ENCODE data around the gene ZDHHC14. TPM values are rescaled to one million over a fixed set of nuclear protein-coding genes. Genes with fewer than 3 reads are reported as not detected.
A peak's percentile ranks its signal among the peaks of the same experiment; 100 is the strongest.

The ZDHHC14 gene
- polyA plus RNA-seq, 1 donor (not counting 4 experiments of a cell fraction or from before 2014, with no cell fraction given), result 6.4 TPM

DNA sequence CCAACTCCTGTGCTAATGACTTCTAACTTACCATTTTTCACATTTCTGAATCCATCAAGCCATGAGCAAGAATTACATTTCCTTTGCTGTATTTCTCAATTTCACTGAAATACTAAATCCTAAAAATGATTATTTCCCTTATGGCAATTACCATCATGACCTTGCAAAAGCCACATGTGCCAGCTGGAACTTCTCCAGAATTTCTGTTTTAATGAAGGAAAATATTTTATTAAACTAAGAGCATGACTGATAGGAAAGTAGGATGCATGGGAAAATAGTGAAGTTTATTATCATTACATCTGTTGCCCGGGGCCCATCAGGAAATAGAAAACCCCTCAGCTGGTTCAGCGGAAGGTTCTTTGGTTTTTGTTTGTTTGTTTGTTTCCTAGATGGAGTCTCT, 43.2 kb upstream of the ZDHHC14 start:
- FAIRE-seq (no peak), DNase-seq (ENCODE audit: low read depth, low spot score) (no peak)
- no peaks in the 10 kb centered on the region for H4K20me1 ChIP-seq (ENCODE audit: control insufficient read depth, extremely low read depth, insufficient read depth, low read length)
- no peaks in the 10 kb centered on the region for H3K27me3 ChIP-seq (ENCODE audit: control insufficient read depth, extremely low read depth, insufficient read depth, low read length)
- no peaks in the 10 kb centered on the region for H3K9me3 ChIP-seq (ENCODE audit: control insufficient read depth, low read depth, low read length)
- no peaks in the 10 kb centered on the region for H3K36me3 ChIP-seq (ENCODE audit: control insufficient read depth in 2 of 2, extremely low read depth in 1 of 2, insufficient read depth in 2 of 2, low read length in 2 of 2)
- H3K9me1 ChIP-seq (ENCODE audit: control insufficient read depth, extremely low read depth, insufficient read depth, low read length), result no peaks in the 10 kb centered on the region
- H3K27ac ChIP-seq (ENCODE audit: control insufficient read depth, insufficient read depth, low read length), result no peak overlapping the region
- TF ChIP-seq EZH2 (IDR thresholded peaks at IDR 0.05; ENCODE audit: low read length), result no peak
- TF ChIP-seq, protein P1, sequence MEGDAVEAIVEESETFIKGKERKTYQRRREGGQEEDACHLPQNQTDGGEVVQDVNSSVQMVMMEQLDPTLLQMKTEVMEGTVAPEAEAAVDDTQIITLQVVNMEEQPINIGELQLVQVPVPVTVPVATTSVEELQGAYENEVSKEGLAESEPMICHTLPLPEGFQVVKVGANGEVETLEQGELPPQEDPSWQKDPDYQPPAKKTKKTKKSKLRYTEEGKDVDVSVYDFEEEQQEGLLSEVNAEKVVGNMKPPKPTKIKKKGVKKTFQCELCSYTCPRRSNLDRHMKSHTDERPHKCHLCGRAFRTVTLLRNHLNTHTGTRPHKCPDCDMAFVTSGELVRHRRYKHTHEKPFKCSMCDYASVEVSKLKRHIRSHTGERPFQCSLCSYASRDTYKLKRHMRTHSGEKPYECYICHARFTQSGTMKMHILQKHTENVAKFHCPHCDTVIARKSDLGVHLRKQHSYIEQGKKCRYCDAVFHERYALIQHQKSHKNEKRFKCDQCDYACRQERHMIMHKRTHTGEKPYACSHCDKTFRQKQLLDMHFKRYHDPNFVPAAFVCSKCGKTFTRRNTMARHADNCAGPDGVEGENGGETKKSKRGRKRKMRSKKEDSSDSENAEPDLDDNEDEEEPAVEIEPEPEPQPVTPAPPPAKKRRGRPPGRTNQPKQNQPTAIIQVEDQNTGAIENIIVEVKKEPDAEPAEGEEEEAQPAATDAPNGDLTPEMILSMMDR (optimal IDR thresholded peaks at IDR 0.05 in 1 of 3, IDR thresholded peaks at IDR 0.05 in 1 of 3, conservative IDR thresholded peaks at IDR 0.05 in 1 of 3; ENCODE audit: extremely low read depth in 1 of 3, insufficient read depth in 2 of 3, low read length in 3 of 3), result no peak
- no peak overlapping the region for H2AFZ ChIP-seq (ENCODE audit: control insufficient read depth, low read length)
- no peaks in the 10 kb centered on the region for H3K79me2 ChIP-seq (ENCODE audit: control insufficient read depth, insufficient read depth, low read length)
- dilution Hi-C loops (cut with MboI; ENCODE audit: extremely low pct_ligation_motif_present, low sequenced_read_pairs), result no loop called here
- peaks cover 8% of the 10 kb centered on the region for H3K4me1 ChIP-seq (ENCODE audit: control insufficient read depth, extremely low read depth, insufficient read depth, low read length)
- H3K4me3 ChIP-seq (ENCODE audit: control insufficient read depth in 2 of 3, extremely low read depth in 1 of 3, insufficient read depth in 2 of 3, low read depth in 1 of 3, low read length in 3 of 3), result no peak overlapping the region
- no peak overlapping the region for H3K4me2 ChIP-seq (ENCODE audit: control insufficient read depth, extremely low read depth, insufficient read depth, low read depth, low read length)
- H3K9ac ChIP-seq (ENCODE audit: control insufficient read depth, extremely low read depth, insufficient read depth, low read length), result no peak overlapping the region

DNA sequence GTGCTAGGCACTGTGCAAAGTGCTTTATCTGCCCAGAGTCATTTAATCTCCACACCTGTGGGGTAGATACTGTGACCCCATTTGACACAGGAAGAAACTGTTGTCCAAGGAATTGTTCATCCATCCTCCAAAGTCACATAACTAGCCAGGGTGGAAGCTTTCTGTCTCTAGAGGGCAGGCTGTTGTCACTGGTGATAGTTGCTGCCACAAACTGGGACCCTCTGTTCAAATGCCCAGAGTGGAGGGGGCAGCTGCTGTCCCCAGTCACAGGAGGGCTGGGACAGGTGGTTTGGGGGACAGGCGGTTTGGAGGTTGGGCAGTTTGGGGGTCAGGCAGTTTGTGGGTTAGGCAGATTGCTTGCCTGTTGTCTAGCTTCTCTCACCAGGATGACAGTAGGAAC, 41.6 kb upstream of the ZDHHC14 start:
- Histone ChIP-seq H3K79me2 (ENCODE audit: control insufficient read depth, insufficient read depth, low read length) (no peaks in the 10 kb centered on the region), H3K27me3 (ENCODE audit: control insufficient read depth, extremely low read depth, insufficient read depth, low read length) (no peaks in the 10 kb centered on the region), H3K36me3 (ENCODE audit: control insufficient read depth in 2 of 2, extremely low read depth in 1 of 2, insufficient read depth in 2 of 2, low read length in 2 of 2) (no peaks in the 10 kb centered on the region), H3K4me3 (ENCODE audit: control insufficient read depth in 2 of 3, extremely low read depth in 1 of 3, insufficient read depth in 2 of 3, low read depth in 1 of 3, low read length in 3 of 3) (no peak overlapping the region), H3K4me2 (ENCODE audit: control insufficient read depth, extremely low read depth, insufficient read depth, low read depth, low read length) (no peak overlapping the region), H3K9me3 (ENCODE audit: control insufficient read depth, low read depth, low read length) (no peaks in the 10 kb centered on the region), H2AFZ (ENCODE audit: control insufficient read depth, low read length) (no peak overlapping the region), H3K9me1 (ENCODE audit: control insufficient read depth, extremely low read depth, insufficient read depth, low read length) (no peaks in the 10 kb centered on the region), H3K9ac (ENCODE audit: control insufficient read depth, extremely low read depth, insufficient read depth, low read length) (no peak overlapping the region), H3K4me1 (ENCODE audit: control insufficient read depth, extremely low read depth, insufficient read depth, low read length) (no peaks in the 10 kb centered on the region), H3K27ac (ENCODE audit: control insufficient read depth, insufficient read depth, low read length) (no peak overlapping the region), H4K20me1 (ENCODE audit: control insufficient read depth, extremely low read depth, insufficient read depth, low read length) (no peaks in the 10 kb centered on the region)
- DNase-seq (ENCODE audit: low read depth, low spot score) (no peak), FAIRE-seq (no peak)
- TF ChIP-seq, protein P1 (optimal IDR thresholded peaks at IDR 0.05 in 1 of 3, IDR thresholded peaks at IDR 0.05 in 1 of 3, conservative IDR thresholded peaks at IDR 0.05 in 1 of 3; ENCODE audit: extremely low read depth in 1 of 3, insufficient read depth in 2 of 3, low read length in 3 of 3), result peak in 2 of 3 experiments; percentile 26 to 56
- TF ChIP-seq EZH2 (IDR thresholded peaks at IDR 0.05; ENCODE audit: low read length), result no peak
- dilution Hi-C loops (cut with MboI; ENCODE audit: extremely low pct_ligation_motif_present, low sequenced_read_pairs), result no loop called here
